Sigmoid colon (tissue), 7 donors: ENCODE results near the gene HOXC5. TPM values are rescaled to one million over a fixed set of nuclear protein-coding genes. Genes with fewer than 3 reads are reported as not detected.

Experiments
- DNase-seq: peaks from one replicate; pipeline ENCODE4 v3.0.0-alpha.2; 2019
- H3K27ac ChIP-seq, 4 donors: fragments of 200-600 bp; sonication (generic); one replicate each; pipeline ENCODE4 v1.5.1; 2016 to 2019; ENCODE audit warnings: mild to moderate bottlenecking in 1 of 4
- H3K27me3 ChIP-seq, 3 donors: fragments of 200-600 bp; sonication (generic); one replicate each; pipeline ENCODE4 v1.5.1; 2019; ENCODE audit warnings: mild to moderate bottlenecking in 1 of 3
- H3K36me3 ChIP-seq, 4 donors: fragments of 200-600 bp; sonication (generic); one replicate each; pipeline ENCODE4 v1.5.1; 2016 to 2019
- H3K4me1 ChIP-seq, 4 donors: fragments of 200-600 bp; sonication (generic); one replicate each; pipeline ENCODE4 v1.5.1; 2017 to 2019
- H3K4me3 ChIP-seq, 4 donors: fragments of 200-600 bp; sonication (generic); one replicate each; pipeline ENCODE4 v1.5.1; 2017 to 2019; ENCODE audit warnings: mild to moderate bottlenecking in 2 of 4, moderate library complexity in 1 of 4
- H3K9me3 ChIP-seq, 4 donors: fragments of 200-600 bp in 3 of 4; sonication (generic) in 3 of 4; one replicate each; pipeline versions ENCODE4 v1.5.1 to v1.6.1; 2013 to 2019
- CTCF ChIP-seq, 4 experiments: fragments of 450-650 bp in 3 of 4; fragments of 200-600 bp in 1 of 4; IDR thresholded peaks; one replicate each; pipeline ENCODE4 v1.5.1; 2016 to 2019; ENCODE audit warnings: antibody characterized with exemption in 4 of 4, mild to moderate bottlenecking in 3 of 4, moderate library complexity in 2 of 4
- EP300 ChIP-seq, 4 donors: sonication (generic); formaldehyde crosslinking; IDR thresholded peaks; one replicate each; pipeline ENCODE4 v1.6.1; 2017; ENCODE audit warnings: antibody characterized with exemption in 4 of 4
- POLR2A ChIP-seq, 2 donors: fragments of 450-650 bp; IDR thresholded peaks; one replicate each; pipeline ENCODE4 v1.6.1; 2016; ENCODE audit warnings: antibody characterized with exemption in 2 of 2, mild to moderate bottlenecking in 2 of 2, moderate library complexity in 2 of 2
- POLR2AphosphoS5 ChIP-seq, 4 donors: sonication (generic); formaldehyde crosslinking; IDR thresholded peaks; one replicate each; pipeline ENCODE4 v1.6.1; 2017; ENCODE audit warnings: antibody characterized with exemption in 4 of 4
- WGBS, 2 donors: extraction: QIAGEN DNeasy Blood & Tissue Kit; methylation state at CpG; one replicate each; pipeline ENCODE4 v1.1.7; 2013; 5-methylcytosine and 5-hydroxymethylcytosine counted together
- intact Hi-C: fragments of 100-400 bp; cut with DNase I; formaldehyde crosslinking; loops from one replicate; pipeline ENCODE4 v1.15.1; 2023
- polyA plus RNA-seq, 3 donors: library from polyadenylated mRNA; stranded (reverse); fragments of 200-250 nt; gene quantifications; one replicate each; pipeline ENCODE4 v1.2.3, GENCODE V29; 2013
- total RNA-seq, 4 donors: library from RNA; depleted of rRNA; stranded (reverse); fragments of >200 nt; gene quantifications; one replicate each; pipeline ENCODE4 v1.1.0, GENCODE V29; 2016
- donor health status: healthy with polysubstance abuse.
- donor health status: Bipolar disorder and iron deficiency.
- donor health status: healthy.

The HOXC5 gene
- total and polyA plus RNA-seq, 7 donors = 0.03 to 1.4 TPM; not detected in 5

GRCh38 chr12:54054742-54055194 is 21.9 kb downstream of the HOXC5 start:
- H3K9me3 ChIP-seq = no peaks in the 10 kb centered on the region
- no peak for DNase-seq
- H3K27me3 ChIP-seq = peaks cover 24 to 65% (median 52%) of the 10 kb centered on the region in 3 donors
- H3K36me3 ChIP-seq = no peaks in the 10 kb centered on the region
- 17 to 24% methylated on average over 24 of the region's 24 CpGs for WGBS, 2 donors
- peaks cover 0 to 41% (median 35%) of the 10 kb centered on the region in 4 donors for H3K4me1 ChIP-seq
- H3K4me3 ChIP-seq = peak overlapping the region; percentile 40 to 61 (median 52)
- H3K27ac ChIP-seq = no peak overlapping the region
- intact Hi-C loops = loop anchor here (2.0 to 5.0 kb wide), 3 partner anchors 24 to 138 kb away; no protein-coding TSS in a partner anchor
- TF ChIP-seq EP300 (IDR thresholded peaks at IDR 0.05) (no peak), POLR2AphosphoS5 (IDR thresholded peaks at IDR 0.05) (no peak), CTCF (IDR thresholded peaks at IDR 0.05) (no peak), POLR2A (IDR thresholded peaks at IDR 0.05) (no peak)

- no peak overlapping the region for H3K27ac ChIP-seq
- H3K9me3 ChIP-seq = no peaks in the 10 kb centered on the region
- no peak overlapping the region for H3K4me3 ChIP-seq
- TF ChIP-seq POLR2AphosphoS5 (IDR thresholded peaks at IDR 0.05) (no peak), CTCF (IDR thresholded peaks at IDR 0.05) (no peak)
- DNase-seq = no peak
- peaks cover 16 to 57% (median 48%) of the 10 kb centered on the region in 3 donors for H3K27me3 ChIP-seq
- peaks cover 0 to 41% (median 35%) of the 10 kb centered on the region in 4 donors for H3K4me1 ChIP-seq
- intact Hi-C loops = loop anchor here (2.0 kb wide), 1 partner anchor 23 kb away; no protein-coding TSS in a partner anchor
- H3K36me3 ChIP-seq = no peaks in the 10 kb centered on the region
- WGBS, 2 donors = 36 to 66% methylated on average over 2 of the region's 2 CpGs
These were observed 22.7 kb downstream of the HOXC5 start for GRCh38 chr12:54055552-54055951.

GRCh38 chr12:54056110-54056509 is 23.3 kb downstream of the HOXC5 start:
- DNase-seq = no peak
- Histone ChIP-seq H3K9me3 (no peaks in the 10 kb centered on the region), H3K4me3 (no peak overlapping the region), H3K27ac (no peak overlapping the region), H3K27me3 (peaks cover 12 to 52% (median 43%) of the 10 kb centered on the region in 3 donors), H3K36me3 (no peaks in the 10 kb centered on the region), H3K4me1 (peaks cover 0 to 39% (median 33%) of the 10 kb centered on the region in 4 donors)
- intact Hi-C loops = no loop called here
- TF ChIP-seq EP300 (IDR thresholded peaks at IDR 0.05) (no peak), POLR2A (IDR thresholded peaks at IDR 0.05) (no peak), CTCF (IDR thresholded peaks at IDR 0.05) (no peak), POLR2AphosphoS5 (IDR thresholded peaks at IDR 0.05) (no peak)

GRCh38 chr12:54058128-54058768 is 25.4 kb downstream of the HOXC5 start:
- H3K27me3 ChIP-seq = peaks cover 0 to 40% (median 33%) of the 10 kb centered on the region in 3 donors

More at GRCh38 chr12:54058128-54058768, 25.4 kb downstream of the HOXC5 start:
- H3K4me1 ChIP-seq = peaks cover 0 to 18% (median 14%) of the 10 kb centered on the region in 4 donors
- DNase-seq = no peak
- no peak overlapping the region for H3K27ac ChIP-seq
- no peak overlapping the region for H3K4me3 ChIP-seq
- intact Hi-C loops = no loop called here
- TF ChIP-seq POLR2AphosphoS5 (IDR thresholded peaks at IDR 0.05) (no peak), CTCF (IDR thresholded peaks at IDR 0.05) (no peak), EP300 (IDR thresholded peaks at IDR 0.05) (no peak), POLR2A (IDR thresholded peaks at IDR 0.05) (no peak)
- 59% methylated on average over 14 of the region's 14 CpGs for WGBS, 2 donors
- H3K9me3 ChIP-seq = no peaks in the 10 kb centered on the region
- H3K36me3 ChIP-seq = no peaks in the 10 kb centered on the region
